HCT116 (cell line): Measurements from ENCODE around the gene DOCK4. TPM values are rescaled to one million over a fixed set of nuclear protein-coding genes. Genes with fewer than 3 reads are reported as not detected.

Experiments used
- ATAC-seq: fragments of 200-7000 bp; cut with Tn5 transposase; 2 replicates; pipeline ENCODE4 v1.9.1; 2020; ENCODE audit warnings: mild to moderate bottlenecking, moderate library complexity
- BruUV-seq: library from RNA; stranded (reverse); fragments of 400-500 nt; replicated peaks from 2 replicates; lab custom pipeline; 2021; lab: Mats Ljungman, UMichigan
- CTCF ChIA-PET: fragments of 300-600 bp; sonication (Branson Sonifier 250); formaldehyde crosslinking; loops from one replicate; lab custom pipeline; 2021; ENCODE audit warnings: antibody characterized with exemption; lab: Charles Lee
- POLR2A ChIA-PET: fragments of 300-600, 350-600 bp; sonication (Branson Sonifier 250); formaldehyde crosslinking; loops from one replicate; lab custom pipeline; 2021; ENCODE audit warnings: antibody characterized with exemption; lab: Charles Lee
- RAD21 ChIA-PET, 2 experiments: fragments of 300-600 bp; sonication (Branson Sonifier 250); formaldehyde crosslinking; loops; one replicate each; lab custom pipeline; 2023; ENCODE audit warnings: low total read pairs in 2 of 2; ENCODE audit not compliant: uncharacterized antibody in 2 of 2, unreplicated experiment in 2 of 2, low non-redundant PET in 1 of 2; lab: Charles Lee
- DNase-seq: peaks from one replicate; pipeline ENCODE4 v3.0.0-alpha.2; 2010; ENCODE audit warnings: low read depth, low spot score
- H2AFZ ChIP-seq: fragments of 200-600 bp; shearing (Covaris generic), sonication (generic); 2 replicates; pipeline ENCODE4 v1.6.1; 2017; ENCODE audit warnings: low read depth, mixed run types, mixed read lengths, antibody characterized with exemption, low read length; ENCODE audit not compliant: poor library complexity, severe bottlenecking
- H3K27ac ChIP-seq: 2 replicates; pipeline ENCODE4 v1.5.1; 2012; ENCODE audit warnings: low read depth, low read length
- H3K27me3 ChIP-seq: fragments of 200-600 bp; sonication (generic); 2 replicates; pipeline ENCODE4 v1.6.1; 2016; ENCODE audit warnings: mixed run types, low read length, mixed read lengths; ENCODE audit not compliant: insufficient read depth
- H3K36me3 ChIP-seq, 2 experiments: fragments of 200-500 bp in 1 of 2; fragments of 200-600 bp in 1 of 2; sonication (Bioruptor generic) in 1 of 2; sonication (generic) in 1 of 2; 2 replicates each; pipeline versions ENCODE4 v1.5.1 to v1.6.1; 2014 to 2016; ENCODE audit warnings: low read length in 2 of 2, inconsistent platforms in 1 of 2, mixed read lengths in 1 of 2, mixed run types in 1 of 2; ENCODE audit not compliant: insufficient read depth in 2 of 2, control insufficient read depth in 1 of 2
- H3K4me1 ChIP-seq, 2 experiments: fragments of 200-600 bp in 1 of 2; sonication (generic) in 1 of 2; 2 replicates each; pipeline versions ENCODE4 v1.5.1 to v1.6.1; 2012 to 2017; ENCODE audit warnings: low read length in 2 of 2, inconsistent platforms in 1 of 2, mild to moderate bottlenecking in 1 of 2, mixed read lengths in 1 of 2, mixed run types in 1 of 2, moderate library complexity in 1 of 2; ENCODE audit not compliant: insufficient read depth in 2 of 2, control insufficient read depth in 1 of 2
- H3K4me2 ChIP-seq: fragments of 200-600 bp; sonication (generic); 2 replicates; pipeline ENCODE4 v1.6.1; 2017; ENCODE audit warnings: mixed run types, low read length, mixed read lengths
- H3K4me3 ChIP-seq, 2 experiments: fragments of 200-600 bp in 1 of 2; sonication (generic) in 1 of 2; replicated peaks in 1 of 2; 2 replicates each; pipeline ENCODE4 v1.5.1; 2011 to 2016; ENCODE audit warnings: low read length in 2 of 2, control low read depth in 1 of 2, low read depth in 1 of 2, mild to moderate bottlenecking in 1 of 2, mixed read lengths in 1 of 2, mixed run types in 1 of 2
- H3K79me2 ChIP-seq: fragments of 200-600 bp; sonication (generic); 2 replicates; pipeline ENCODE4 v1.6.1; 2017; ENCODE audit warnings: mild to moderate bottlenecking, mixed run types, low read length, moderate library complexity, mixed read lengths; ENCODE audit not compliant: insufficient read depth
- H3K9ac ChIP-seq: fragments of 200-600 bp; sonication (generic); 2 replicates; pipeline ENCODE4 v1.6.1; 2016; ENCODE audit warnings: low read length, mixed read lengths
- H3K9me2 ChIP-seq: fragments of 200-600 bp; sonication (generic), shearing (Covaris generic); 2 replicates; pipeline ENCODE4 v1.6.1; 2017; ENCODE audit warnings: mixed run types, mild to moderate bottlenecking, moderate library complexity; ENCODE audit not compliant: insufficient read depth
- H3K9me3 ChIP-seq, 2 experiments: fragments of 200-500 bp in 1 of 2; fragments of 200-600 bp in 1 of 2; sonication (Bioruptor generic) in 1 of 2; sonication (generic) in 1 of 2; 2 replicates each; pipeline ENCODE4 v1.6.1; 2014 to 2017; ENCODE audit warnings: low read length in 2 of 2, mixed read lengths in 2 of 2, inconsistent platforms in 1 of 2, low read depth in 1 of 2, mild to moderate bottlenecking in 1 of 2, mixed run types in 1 of 2, moderate library complexity in 1 of 2; ENCODE audit not compliant: control insufficient read depth in 1 of 2, insufficient read depth in 1 of 2
- H4K20me1 ChIP-seq: fragments of 200-600 bp; sonication (generic), shearing (Covaris generic); 2 replicates; pipeline ENCODE4 v1.6.1; 2017; ENCODE audit warnings: mixed run types, mild to moderate bottlenecking, moderate library complexity; ENCODE audit not compliant: insufficient read depth
- ATF3 ChIP-seq: IDR thresholded peaks from 2 replicates; pipeline ENCODE4 v1.6.1; 2012
- CBX3 ChIP-seq: IDR thresholded peaks from 2 replicates; pipeline ENCODE4 v1.6.1; 2012; ENCODE audit warnings: low read depth
- CEBPB ChIP-seq: IDR thresholded peaks from 2 replicates; pipeline ENCODE4 v1.6.1; 2012; ENCODE audit warnings: low read depth
- CTCF ChIP-seq, 3 experiments: fragments of 200-600 bp in 1 of 3; sonication (generic) in 1 of 3; IDR thresholded peaks in 2 of 3; conservative IDR thresholded peaks in 1 of 3; 2 replicates each; pipeline ENCODE4 v1.5.1; 2012 to 2017; ENCODE audit warnings: low read depth in 2 of 3, low read length in 2 of 3, antibody characterized with exemption in 1 of 3, borderline replicate concordance in 1 of 3, control low read depth in 1 of 3, mild to moderate bottlenecking in 1 of 3, mixed read lengths in 1 of 3, mixed run types in 1 of 3, moderate library complexity in 1 of 3; ENCODE audit not compliant: insufficient read depth in 1 of 3
- EGR1 ChIP-seq: IDR thresholded peaks from 2 replicates; pipeline ENCODE4 v1.6.1; 2012; ENCODE audit warnings: low read depth
- ELF1 ChIP-seq: IDR thresholded peaks from 2 replicates; pipeline ENCODE4 v1.6.1; 2012; ENCODE audit warnings: low read depth, borderline replicate concordance
- EZH2 ChIP-seq: fragments of 200-600 bp; sonication (generic); IDR thresholded peaks from 2 replicates; pipeline ENCODE4 v1.6.1; 2017; ENCODE audit warnings: antibody characterized with exemption, mixed run types
- EZH2phosphoT487 ChIP-seq: fragments of 200-600 bp; IDR thresholded peaks from 2 replicates; pipeline ENCODE4 v1.6.1; 2018; ENCODE audit warnings: antibody characterized with exemption, borderline replicate concordance
- FOSL1 ChIP-seq: IDR thresholded peaks from 2 replicates; pipeline ENCODE4 v1.6.1; 2012; ENCODE audit warnings: low read depth
- JUND ChIP-seq: IDR thresholded peaks from 2 replicates; pipeline ENCODE4 v1.6.1; 2012
- MAX ChIP-seq: IDR thresholded peaks from 2 replicates; pipeline ENCODE4 v1.6.1; 2012
- POLR2AphosphoS5 ChIP-seq: IDR thresholded peaks from 2 replicates; pipeline ENCODE4 v1.6.1; 2011; ENCODE audit warnings: mild to moderate bottlenecking, low read depth, low read length, moderate library complexity
- RAD21 ChIP-seq: IDR thresholded peaks from 2 replicates; pipeline ENCODE4 v1.6.1; 2012; ENCODE audit warnings: low read depth, mild to moderate bottlenecking
- SP1 ChIP-seq: IDR thresholded peaks from 2 replicates; pipeline ENCODE4 v1.6.1; 2012; ENCODE audit warnings: low read depth
- SRF ChIP-seq: IDR thresholded peaks from 2 replicates; pipeline ENCODE4 v1.6.1; 2012; ENCODE audit warnings: low read depth
- TCF7L2 ChIP-seq: IDR thresholded peaks from 2 replicates; pipeline ENCODE4 v1.7.0; 2011; ENCODE audit warnings: borderline replicate concordance, inconsistent platforms; ENCODE audit not compliant: insufficient read depth, insufficient read length; ENCODE audit errors: extremely low read depth
- YY1 ChIP-seq: IDR thresholded peaks from 2 replicates; pipeline ENCODE4 v1.6.1; 2011; ENCODE audit warnings: low read length, low read depth, moderate library complexity, mild to moderate bottlenecking; ENCODE audit not compliant: insufficient replicate concordance; ENCODE audit errors: extremely low read depth
- ZBTB33 ChIP-seq: IDR thresholded peaks from 2 replicates; pipeline ENCODE4 v1.6.1; 2011; ENCODE audit warnings: mild to moderate bottlenecking, low read length, moderate library complexity; ENCODE audit not compliant: insufficient replicate concordance; ENCODE audit errors: extremely low read depth
- ZFX ChIP-seq: fragments of 450-650 bp; IDR thresholded peaks from 2 replicates; pipeline ENCODE4 v1.6.1; 2017
- ZNF274 ChIP-seq: fragments of 200-500 bp; sonication (Bioruptor generic); IDR thresholded peaks from 2 replicates; pipeline ENCODE4 v1.6.1; 2014; ENCODE audit warnings: mild to moderate bottlenecking, low read depth, low read length, inconsistent platforms
- intact Hi-C: fragments of 100-400 bp; cut with micrococcal nuclease; formaldehyde crosslinking; loops from 2 replicates; pipeline ENCODE4 v1.10.0; 2022
- total RNA-seq: library from RNA; stranded (reverse); gene quantifications from one replicate; pipeline ENCODE4 v1.2.1, GENCODE V29; 2021; ENCODE audit not compliant: unreplicated experiment

The DOCK4 gene
- total RNA-seq, 1 experiment from 2014 or later, result 2.2 TPM

- ChIA-PET POLR2A (no interaction called here), CTCF (no interaction called here), RAD21 (no interaction called here)
- H3K4me2 ChIP-seq, result no peak overlapping the region
- no peak overlapping the region for H3K27ac ChIP-seq
- DNase-seq (no peak), ATAC-seq (no peak)
- H3K79me2 ChIP-seq, result peaks cover 3% of the 10 kb centered on the region; the same call in 1 of the 2 replicates
- H4K20me1 ChIP-seq, result no peaks in the 10 kb centered on the region
- BruUV-seq, result no TSS peak
- H3K9me3 ChIP-seq, result no peaks in the 10 kb centered on the region
- H3K27me3 ChIP-seq, result no peaks in the 10 kb centered on the region
- peaks cover 0 to 4% of the 10 kb centered on the region in 2 experiments; a peak in 1 of 4 replicates for H3K4me1 ChIP-seq
- H3K9ac ChIP-seq, result no peak overlapping the region
- intact Hi-C loops, result no loop called here
- H2AFZ ChIP-seq, result no peak overlapping the region
- TF ChIP-seq EZH2phosphoT487, result no peak
- TF ChIP-seq ELF1, result no peak
- TF ChIP-seq JUND, result no peak
- TF ChIP-seq CTCF (IDR thresholded peaks at IDR 0.05 in 2 of 3, conservative IDR thresholded peaks at IDR 0.05 in 1 of 3; ENCODE audit: borderline replicate concordance in 1 of 3, insufficient read depth in 1 of 3, low read depth in 2 of 3, low read length in 2 of 3), result no peak
- no peak for TF ChIP-seq CBX3
- TF ChIP-seq YY1, result no peak
- no peak for TF ChIP-seq SRF
- TF ChIP-seq SP1, result no peak
- no peak for TF ChIP-seq EZH2
- no peak for TF ChIP-seq ATF3
- TF ChIP-seq EGR1, result no peak
- TF ChIP-seq TCF7L2, result no peak
- TF ChIP-seq ZBTB33, result no peak
- TF ChIP-seq FOSL1, result no peak
- TF ChIP-seq ZFX, result no peak
- TF ChIP-seq CEBPB, result no peak
- no peak for TF ChIP-seq RAD21
- TF ChIP-seq ZNF274, result no peak
- no peak for TF ChIP-seq POLR2AphosphoS5
- TF ChIP-seq MAX, result no peak
- no peaks in the 10 kb centered on the region for H3K36me3 ChIP-seq
- H3K4me3 ChIP-seq, result no peak overlapping the region
- no peaks in the 10 kb centered on the region for H3K9me2 ChIP-seq
Observed at GRCh38 chr7:112234147-112234546, 27.9 kb upstream of the DOCK4 start.
